Stimulated activated naive CD8-positive, alpha-beta T cell treated with anti-CD3 and anti-CD28 coated beads, Interleukin-15, Interleukin-2, amounts not matched to agents 100 ng/mL and 50 ng/mL, for 24 hours (primary cell): ENCODE measurements around the gene MPP4.

Experiments used
- H3K27ac Mint-ChIP-seq: one replicate; pipeline ENCODE4 v1.8.0; 2021; ENCODE audit warnings: mild to moderate bottlenecking, mixed read lengths
- H3K27me3 Mint-ChIP-seq: one replicate; pipeline ENCODE4 v1.8.0; 2021; ENCODE audit warnings: mixed read lengths
- H3K36me3 Mint-ChIP-seq: one replicate; pipeline ENCODE4 v1.8.0; 2021; ENCODE audit warnings: low read depth, mixed read lengths
- H3K4me1 Mint-ChIP-seq: one replicate; pipeline ENCODE4 v1.8.0; 2021; ENCODE audit warnings: low read depth, mixed read lengths
- H3K4me3 Mint-ChIP-seq: one replicate; pipeline ENCODE4 v1.8.0; 2021; ENCODE audit warnings: mild to moderate bottlenecking, mixed read lengths
- H3K9me3 Mint-ChIP-seq: one replicate; pipeline ENCODE4 v1.8.0; 2021; ENCODE audit warnings: mixed read lengths

MPP4 gene

GRCh38 chr2:201622306-201622970 is 76.0 kb downstream of the MPP4 start:
- no peak overlapping the region for H3K4me3 Mint-ChIP-seq
- peaks cover 6% of the 10 kb centered on the region for H3K36me3 Mint-ChIP-seq
- H3K27me3 Mint-ChIP-seq, result no peaks in the 10 kb centered on the region
- no peaks in the 10 kb centered on the region for H3K4me1 Mint-ChIP-seq
- H3K27ac Mint-ChIP-seq, result no peak overlapping the region
- no peaks in the 10 kb centered on the region for H3K9me3 Mint-ChIP-seq

GRCh38 chr2:201621293-201621999 is 77.0 kb downstream of the MPP4 start:
- no peaks in the 10 kb centered on the region for H3K9me3 Mint-ChIP-seq
- H3K27me3 Mint-ChIP-seq, result no peaks in the 10 kb centered on the region
- H3K4me1 Mint-ChIP-seq, result no peaks in the 10 kb centered on the region
- H3K27ac Mint-ChIP-seq, result no peak overlapping the region
- H3K4me3 Mint-ChIP-seq, result no peak overlapping the region
- peaks cover 3% of the 10 kb centered on the region for H3K36me3 Mint-ChIP-seq

- no peak overlapping the region for H3K4me3 Mint-ChIP-seq
- H3K36me3 Mint-ChIP-seq, result no peaks in the 10 kb centered on the region
- no peaks in the 10 kb centered on the region for H3K4me1 Mint-ChIP-seq
- no peaks in the 10 kb centered on the region for H3K9me3 Mint-ChIP-seq
- H3K27ac Mint-ChIP-seq, result no peak overlapping the region
- H3K27me3 Mint-ChIP-seq, result no peaks in the 10 kb centered on the region
Measured at GRCh38 chr2:201618744-201619662, 79.4 kb downstream of the MPP4 start.

- H3K4me3 Mint-ChIP-seq, result no peak overlapping the region
- H3K9me3 Mint-ChIP-seq, result peaks cover 7% of the 10 kb centered on the region
- no peaks in the 10 kb centered on the region for H3K36me3 Mint-ChIP-seq
- no peaks in the 10 kb centered on the region for H3K4me1 Mint-ChIP-seq
- peaks cover 18% of the 10 kb centered on the region for H3K27me3 Mint-ChIP-seq
- H3K27ac Mint-ChIP-seq, result no peak overlapping the region
Measured at GRCh38 chr2:201608021-201608420, 90.4 kb downstream of the MPP4 start.

- Mint-ChIP-seq H3K36me3 (no peaks in the 10 kb centered on the region), H3K4me1 (no peaks in the 10 kb centered on the region), H3K27ac (no peak overlapping the region), H3K4me3 (no peak overlapping the region), H3K27me3 (peaks cover 18% of the 10 kb centered on the region), H3K9me3 (peaks cover 7% of the 10 kb centered on the region)
Measured at GRCh38 chr2:201607568-201607967, 90.9 kb downstream of the MPP4 start.

- H3K9me3 Mint-ChIP-seq, result peaks cover 6% of the 10 kb centered on the region
- peaks cover 12% of the 10 kb centered on the region for H3K27me3 Mint-ChIP-seq
- no peaks in the 10 kb centered on the region for H3K36me3 Mint-ChIP-seq
- no peak overlapping the region for H3K4me3 Mint-ChIP-seq
- no peaks in the 10 kb centered on the region for H3K4me1 Mint-ChIP-seq
- H3K27ac Mint-ChIP-seq, result no peak overlapping the region
Measured at GRCh38 chr2:201600906-201601305, 97.5 kb downstream of the MPP4 start.

GRCh38 chr2:201597397-201597796 is 101.0 kb downstream of the MPP4 start:
- peaks cover 3% of the 10 kb centered on the region for H3K27me3 Mint-ChIP-seq
- H3K36me3 Mint-ChIP-seq, result no peaks in the 10 kb centered on the region
- H3K27ac Mint-ChIP-seq, result no peak overlapping the region
- no peaks in the 10 kb centered on the region for H3K4me1 Mint-ChIP-seq
- no peak overlapping the region for H3K4me3 Mint-ChIP-seq
- H3K9me3 Mint-ChIP-seq, result peaks cover 8% of the 10 kb centered on the region
